Activated gamma-delta T cell treated with anti-CD3 and anti-CD28 coated beads, Interleukin-2, amount 50 U/mL, for 16 hours (primary cell): ENCODE results near the gene PPP3R1.
"Not testable (repeated sequence)": the region's sequence is repeated elsewhere in the genome, so short reads cannot be mapped to it uniquely, and the experiment has no call there.

Experiments
- DNase-seq: peaks from one replicate; pipeline ENCODE4 v3.0.0-alpha.2; 2020; ENCODE audit warnings: low read depth

The PPP3R1 gene

GRCh38 chr2:68185541-68186164 lies 66.7 kb downstream of the PPP3R1 start:
- DNase-seq: peak; percentile 38

- DNase-seq: no peak
Observed at GRCh38 chr2:68182902-68183301, 69.4 kb downstream of the PPP3R1 start.

GRCh38 chr2:68178954-68179627 lies 73.2 kb downstream of the PPP3R1 start:
- no peak for DNase-seq

GRCh38 chr2:68178432-68178831 lies 73.9 kb downstream of the PPP3R1 start:
- no peak for DNase-seq

GRCh38 chr2:68177541-68177940 lies 74.8 kb downstream of the PPP3R1 start:
- no peak for DNase-seq

- no peak for DNase-seq
Observed at GRCh38 chr2:68176657-68177056, 75.7 kb downstream of the PPP3R1 start.

- not testable (repeated sequence) for DNase-seq
Observed at GRCh38 chr2:68175210-68175609, 77.1 kb downstream of the PPP3R1 start.

- DNase-seq: no peak
Observed at GRCh38 chr2:68172990-68173700, 79.2 kb downstream of the PPP3R1 start.

- DNase-seq: no peak
Observed at GRCh38 chr2:68172521-68172920, 79.8 kb downstream of the PPP3R1 start.

- DNase-seq: no peak
Observed at GRCh38 chr2:68171684-68172083, 80.6 kb downstream of the PPP3R1 start.

GRCh38 chr2:68171146-68171545 lies 81.2 kb downstream of the PPP3R1 start:
- DNase-seq: no peak

- no peak for DNase-seq
Observed at GRCh38 chr2:68169308-68169707, 83.0 kb downstream of the PPP3R1 start.

GRCh38 chr2:68167186-68167585 lies 85.1 kb downstream of the PPP3R1 start:
- no peak for DNase-seq

GRCh38 chr2:68163641-68164040 lies 88.7 kb downstream of the PPP3R1 start:
- no peak for DNase-seq

- no peak for DNase-seq
Observed at GRCh38 chr2:68158134-68158447, 94.2 kb downstream of the PPP3R1 start.

GRCh38 chr2:68157402-68158133 lies 94.8 kb downstream of the PPP3R1 start, which contains the start of gene PNO1:
Gene PNO1, plus strand, starts transcription at chr2:68157888. Its CDS starts 47 bp downstream, at chr2:68157935.
- DNase-seq: peak; percentile 95

- no peak for DNase-seq
Observed at GRCh38 chr2:68157002-68157401, 95.3 kb downstream of the PPP3R1 start.

GRCh38 chr2:68156419-68156818 lies 95.9 kb downstream of the PPP3R1 start:
- no peak for DNase-seq

GRCh38 chr2:68155618-68156017 lies 96.7 kb downstream of the PPP3R1 start:
- DNase-seq: no peak

- DNase-seq: no peak
Observed at GRCh38 chr2:68152681-68153347, 99.5 kb downstream of the PPP3R1 start.

- no peak for DNase-seq
Observed at GRCh38 chr2:68151037-68151436, 101.3 kb downstream of the PPP3R1 start.

- DNase-seq: no peak
Observed at GRCh38 chr2:68141875-68142274, 110.5 kb downstream of the PPP3R1 start.
